Inflammatory macrophage treated with lipopolysaccharide for 4 hours (primary cell): Measurements from ENCODE around the gene ZNF581.

Source experiments
- DNase-seq: peaks from one replicate; pipeline ENCODE4 v3.0.0-alpha.2; 2020

The ZNF581 gene

GRCh38 chr19:55668603-55669348 lies 25.3 kb downstream of the ZNF581 start:
- no peak for DNase-seq

GRCh38 chr19:55669418-55670279 lies 26.2 kb downstream of the ZNF581 start:
- DNase-seq: no peak

DNA sequence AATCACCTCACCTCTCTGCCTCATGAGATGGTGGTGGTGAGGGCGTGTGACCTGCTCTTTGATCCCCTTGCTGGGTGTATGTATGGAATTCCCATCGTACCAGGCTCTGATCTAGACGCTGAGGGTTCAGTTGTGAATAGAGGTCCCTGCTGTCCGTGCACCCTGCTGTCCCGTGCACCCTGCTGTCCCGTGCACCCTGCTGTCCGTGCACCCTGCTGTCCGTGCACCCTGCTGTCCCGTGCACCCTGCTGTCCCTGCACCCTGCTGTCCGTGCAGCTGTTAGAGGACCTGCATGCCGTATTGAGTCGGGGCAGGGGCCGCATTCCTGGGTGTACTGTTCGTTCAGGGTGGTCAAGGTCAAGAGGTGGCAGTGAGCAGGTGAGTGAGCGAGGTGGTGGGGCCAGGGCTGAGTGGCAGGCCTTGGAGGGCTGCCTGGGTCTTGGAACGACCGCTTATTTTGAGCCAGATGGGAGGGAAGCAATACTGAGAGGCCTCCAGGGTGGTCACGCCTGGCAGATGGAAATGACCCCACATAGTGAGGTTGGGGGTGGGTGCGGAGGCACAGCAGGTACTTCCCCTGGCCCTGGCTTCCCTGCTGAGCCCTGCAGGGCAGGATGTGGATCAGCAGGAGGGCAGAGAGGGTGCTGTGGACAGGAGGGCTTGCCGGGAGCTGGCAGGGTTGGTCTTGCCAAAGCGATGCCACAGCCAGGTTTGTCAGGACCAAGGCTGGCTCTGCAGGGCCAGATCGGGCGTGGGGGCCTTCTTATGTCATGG lies 27.0 kb downstream of the ZNF581 start:
- DNase-seq: no peak

DNA sequence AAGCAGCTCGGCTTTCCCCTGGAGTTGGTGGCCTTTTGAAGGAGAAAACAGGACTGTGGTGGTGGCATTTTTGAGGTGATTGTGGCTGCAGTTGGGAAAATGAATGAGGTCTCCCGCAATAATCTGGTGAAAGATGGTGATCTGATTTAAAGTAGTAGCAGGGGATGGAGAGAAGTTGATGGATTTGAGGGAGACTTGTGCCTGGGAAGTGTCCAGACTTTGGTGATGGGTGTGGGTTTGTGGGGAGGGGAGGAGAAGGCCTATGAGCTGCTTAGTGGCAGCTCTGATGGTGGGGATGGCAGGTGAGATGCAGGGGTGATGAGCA lies 27.6 kb downstream of the ZNF581 start:
- no peak for DNase-seq

- no peak for DNase-seq
Observed at GRCh38 chr19:55672418-55672817, 29.0 kb downstream of the ZNF581 start.

DNA sequence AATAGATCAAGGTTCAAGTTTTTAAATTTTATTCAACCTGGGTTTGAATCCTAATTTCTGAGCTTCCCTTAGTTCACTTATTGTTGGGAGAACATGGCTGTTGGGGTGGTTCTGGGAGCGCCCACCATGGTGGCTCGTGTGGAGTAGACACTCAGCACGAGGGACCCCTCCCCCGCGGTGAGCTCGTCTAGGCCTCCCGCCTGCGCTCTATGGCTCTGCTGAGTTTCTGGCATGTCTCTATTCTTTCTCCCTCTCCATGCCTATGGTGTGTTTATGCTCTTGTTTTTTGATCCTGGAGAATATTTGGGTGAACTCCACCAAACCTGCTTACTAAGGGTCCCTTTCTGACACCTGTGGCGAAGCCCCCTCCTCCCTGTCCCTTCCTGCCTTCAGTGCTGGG lies 30.0 kb downstream of the ZNF581 start:
- DNase-seq: no peak

DNA sequence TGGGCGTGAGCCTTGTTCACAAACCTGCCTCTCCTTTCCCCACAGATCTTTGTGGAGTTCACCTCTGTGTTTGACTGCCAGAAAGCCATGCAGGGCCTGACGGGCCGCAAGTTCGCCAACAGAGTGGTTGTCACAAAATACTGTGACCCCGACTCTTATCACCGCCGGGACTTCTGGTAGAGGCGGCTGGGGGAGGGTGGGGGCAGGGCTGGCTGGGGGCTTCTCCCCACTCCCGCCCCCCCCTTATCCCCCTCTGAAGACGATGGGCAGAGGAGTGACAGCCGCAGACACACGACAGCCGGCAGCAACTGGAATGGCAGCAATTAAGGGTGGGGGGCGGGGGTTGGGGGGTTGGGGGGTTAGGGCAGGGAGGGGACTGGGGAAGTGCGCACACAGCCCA lies 30.4 kb downstream of the ZNF581 start:
- no peak for DNase-seq

GRCh38 chr19:55674459-55674840 lies 31.0 kb downstream of the ZNF581 start:
- no peak for DNase-seq

DNA sequence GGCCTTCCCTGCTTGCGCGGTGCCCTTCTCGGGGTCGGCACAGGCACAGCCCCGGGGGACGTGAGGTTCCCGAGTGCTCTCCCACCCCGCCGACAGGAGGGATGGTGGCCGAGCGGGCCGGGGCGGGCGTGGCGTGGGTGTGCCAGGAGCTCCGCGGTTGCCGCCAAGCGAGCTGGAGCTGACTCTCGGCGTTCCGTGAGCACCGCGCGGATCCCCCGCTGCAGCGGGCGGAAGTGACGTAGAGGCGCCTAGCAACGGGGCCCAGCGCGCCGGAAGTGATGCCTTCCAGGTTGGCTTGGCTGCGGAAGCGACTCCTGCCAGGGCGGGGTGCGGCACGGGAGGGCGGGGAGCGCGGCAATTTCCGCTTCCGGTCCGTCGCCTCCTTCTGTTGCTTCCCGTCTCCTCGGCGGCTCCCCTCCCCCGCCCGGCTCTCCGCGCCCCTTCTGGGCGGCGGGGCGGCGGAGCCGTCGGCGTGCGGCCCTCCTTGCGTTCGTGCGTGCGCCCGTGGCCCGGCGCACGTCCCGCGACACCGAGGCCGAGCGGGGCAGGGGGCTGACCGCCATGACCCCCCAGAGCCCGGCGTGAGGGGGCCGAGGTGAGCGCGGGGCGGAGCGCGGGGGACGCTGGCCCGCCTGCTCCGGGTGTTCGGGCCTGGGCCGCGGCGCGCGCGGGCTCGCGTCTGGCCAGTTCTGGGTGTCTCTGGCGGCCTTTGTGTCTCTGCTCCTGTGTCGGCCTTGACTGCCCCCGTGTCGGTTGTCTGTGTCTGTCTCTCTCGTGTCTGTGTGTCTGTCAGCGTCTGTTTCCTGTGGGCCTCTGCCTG lies 31.6 kb downstream of the ZNF581 start, which contains the start of gene EPN1:
Gene EPN1, plus strand, starts transcription at position 386 of the 820 bp plus-strand sequence. CDS start 3,402 bp downstream, outside the sequence.
- DNase-seq: peak; percentile 96

DNA sequence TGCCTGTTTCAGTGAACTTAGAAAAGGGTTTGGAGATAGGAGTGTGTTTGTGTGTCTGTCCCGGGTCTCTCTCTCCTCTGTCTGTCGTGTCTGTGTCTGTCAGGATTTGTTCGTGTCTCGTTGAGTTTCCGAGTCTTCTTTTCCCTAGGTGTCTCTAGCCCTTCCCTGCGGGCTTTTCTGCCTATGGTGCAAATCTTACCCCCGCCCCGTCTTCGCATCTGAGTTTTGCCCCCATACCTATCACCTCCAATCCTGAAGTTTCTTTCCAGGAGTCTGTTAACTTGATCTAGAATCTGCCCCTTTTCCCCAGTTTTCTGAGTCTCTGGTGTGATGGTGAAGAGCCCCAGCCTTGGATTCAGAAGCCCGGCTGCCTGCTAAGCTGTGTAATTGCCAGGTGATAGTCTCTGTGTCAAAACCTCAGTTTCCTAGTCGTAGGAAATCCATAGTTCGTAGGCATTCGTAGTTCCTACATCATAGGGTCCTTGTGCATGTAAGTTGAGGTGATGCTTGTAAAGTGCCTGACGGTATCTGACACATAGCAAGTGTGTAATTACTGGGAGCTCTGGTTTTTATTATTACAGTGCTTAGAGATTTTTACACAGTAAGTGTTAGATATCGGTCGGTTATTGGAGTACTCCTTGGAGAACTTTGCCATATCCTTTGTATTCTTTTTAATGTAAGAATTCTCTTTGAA lies 32.4 kb downstream of the ZNF581 start:
- no peak for DNase-seq

DNA sequence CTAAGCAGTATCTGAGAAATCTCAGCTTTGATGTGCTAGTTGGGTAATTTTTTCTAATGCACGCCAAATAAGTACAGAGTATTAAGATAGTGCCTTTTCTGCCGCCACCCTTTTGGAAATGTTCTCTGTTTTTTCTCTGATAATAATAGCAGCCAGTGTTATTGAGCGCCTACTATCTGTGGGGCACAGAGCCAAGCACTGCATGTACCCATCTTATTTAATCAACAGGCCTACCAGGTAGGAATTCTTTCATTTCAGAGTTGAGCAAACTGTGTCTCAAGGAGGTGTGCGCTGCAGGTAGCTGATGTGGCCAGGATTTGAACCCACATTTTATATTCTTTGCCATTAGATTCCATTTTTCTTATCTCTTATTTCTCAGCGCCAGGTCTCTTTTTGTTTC lies 32.9 kb downstream of the ZNF581 start:
- DNase-seq: no peak

GRCh38 chr19:55676889-55677505 lies 33.5 kb downstream of the ZNF581 start:
- DNase-seq: no peak

DNA sequence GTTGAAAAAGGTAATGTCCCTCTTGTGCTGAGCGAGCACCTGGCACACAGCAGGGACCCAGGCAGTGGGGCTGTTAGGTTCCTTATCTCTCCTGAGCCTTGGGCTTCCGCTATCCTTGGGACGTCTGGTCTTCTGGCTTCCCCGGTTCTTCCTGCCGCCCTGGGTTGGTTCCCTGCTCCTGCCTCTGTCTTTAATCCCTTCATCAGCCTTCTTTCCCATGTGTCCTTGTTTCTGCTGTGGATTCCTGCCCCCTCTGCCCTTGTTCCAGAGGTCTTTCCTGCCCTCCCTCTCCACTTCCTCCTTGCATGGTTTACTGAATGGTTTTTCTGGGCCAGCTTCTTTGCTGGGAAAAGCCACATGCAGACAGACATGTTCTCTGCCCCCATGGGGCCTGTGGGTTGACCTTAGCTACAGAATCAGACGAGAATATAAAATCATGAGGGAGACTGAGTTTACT lies 34.2 kb downstream of the ZNF581 start:
- no peak for DNase-seq

DNA sequence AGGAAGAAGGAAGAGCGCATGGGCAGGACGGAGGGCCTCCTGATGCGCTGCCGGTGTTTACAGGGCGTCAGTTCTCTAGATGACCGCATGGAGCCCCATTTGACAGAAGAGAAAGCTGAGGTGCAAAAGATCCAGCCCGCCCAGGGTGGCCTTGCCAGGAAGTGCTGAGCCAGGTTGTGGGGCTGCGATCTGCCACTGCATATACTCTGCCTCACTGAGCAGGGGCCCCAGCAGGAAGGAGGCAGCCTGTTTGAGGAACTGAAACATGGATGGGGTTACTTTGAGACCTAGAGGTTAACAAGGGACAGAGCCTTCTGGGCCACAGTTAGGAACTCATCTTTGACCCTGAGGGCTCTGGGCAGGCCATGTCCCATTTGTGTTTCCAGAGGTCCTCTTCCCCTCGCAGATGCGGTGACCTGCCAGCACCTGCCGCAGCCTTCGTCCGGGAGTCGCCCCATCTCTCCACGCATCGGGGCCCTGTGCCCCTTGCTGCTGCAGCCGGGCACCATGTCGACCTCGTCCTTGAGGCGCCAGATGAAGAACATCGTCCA lies 34.7 kb downstream of the ZNF581 start:
- peak; percentile 79 for DNase-seq

DNA sequence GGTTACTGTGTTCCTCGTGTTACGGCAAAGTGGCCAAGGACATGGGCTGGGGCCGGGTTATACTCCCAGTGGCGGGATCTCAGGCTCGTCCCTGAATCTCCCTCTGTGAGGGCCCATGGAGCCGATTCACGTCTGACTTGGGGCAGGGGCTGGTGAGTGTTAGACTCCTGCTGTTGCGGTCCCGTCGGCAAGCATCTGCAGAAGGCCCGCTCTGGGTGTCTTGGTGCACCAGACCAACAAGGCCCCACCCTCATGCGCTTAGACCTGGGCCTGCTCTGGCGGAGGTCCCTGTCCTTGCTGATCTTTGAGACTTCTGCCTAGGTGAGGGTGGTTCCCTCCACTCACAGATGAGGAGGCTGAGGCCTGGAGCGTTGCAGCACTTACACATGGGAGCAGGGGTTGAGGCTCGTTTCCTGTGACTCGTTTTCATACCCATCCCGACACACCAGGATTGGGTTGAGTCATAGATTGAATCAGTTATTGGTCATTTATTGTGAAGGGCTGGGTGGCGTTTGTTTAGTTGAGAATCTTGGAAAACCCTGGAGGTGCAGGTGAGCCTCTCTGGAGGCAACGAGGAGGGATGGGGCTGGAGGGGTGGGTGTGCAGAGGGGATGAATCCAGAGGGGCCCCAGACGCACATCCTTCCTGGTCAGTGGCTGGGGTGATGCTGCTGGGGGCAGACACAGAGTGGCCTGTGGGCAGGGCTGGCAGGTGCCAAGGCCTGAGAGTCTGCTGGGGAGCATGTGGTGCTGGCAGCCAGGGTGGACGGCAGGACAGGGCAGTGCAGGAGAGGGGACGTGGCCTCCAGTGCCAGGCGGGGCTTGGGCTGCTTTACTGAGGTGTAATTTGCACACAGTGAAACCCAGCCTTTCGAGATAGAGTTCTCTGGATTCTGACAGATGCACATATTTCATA lies 36.2 kb downstream of the ZNF581 start:
- no peak for DNase-seq

GRCh38 chr19:55680339-55681130 lies 37.1 kb downstream of the ZNF581 start:
- DNase-seq: no peak

DNA sequence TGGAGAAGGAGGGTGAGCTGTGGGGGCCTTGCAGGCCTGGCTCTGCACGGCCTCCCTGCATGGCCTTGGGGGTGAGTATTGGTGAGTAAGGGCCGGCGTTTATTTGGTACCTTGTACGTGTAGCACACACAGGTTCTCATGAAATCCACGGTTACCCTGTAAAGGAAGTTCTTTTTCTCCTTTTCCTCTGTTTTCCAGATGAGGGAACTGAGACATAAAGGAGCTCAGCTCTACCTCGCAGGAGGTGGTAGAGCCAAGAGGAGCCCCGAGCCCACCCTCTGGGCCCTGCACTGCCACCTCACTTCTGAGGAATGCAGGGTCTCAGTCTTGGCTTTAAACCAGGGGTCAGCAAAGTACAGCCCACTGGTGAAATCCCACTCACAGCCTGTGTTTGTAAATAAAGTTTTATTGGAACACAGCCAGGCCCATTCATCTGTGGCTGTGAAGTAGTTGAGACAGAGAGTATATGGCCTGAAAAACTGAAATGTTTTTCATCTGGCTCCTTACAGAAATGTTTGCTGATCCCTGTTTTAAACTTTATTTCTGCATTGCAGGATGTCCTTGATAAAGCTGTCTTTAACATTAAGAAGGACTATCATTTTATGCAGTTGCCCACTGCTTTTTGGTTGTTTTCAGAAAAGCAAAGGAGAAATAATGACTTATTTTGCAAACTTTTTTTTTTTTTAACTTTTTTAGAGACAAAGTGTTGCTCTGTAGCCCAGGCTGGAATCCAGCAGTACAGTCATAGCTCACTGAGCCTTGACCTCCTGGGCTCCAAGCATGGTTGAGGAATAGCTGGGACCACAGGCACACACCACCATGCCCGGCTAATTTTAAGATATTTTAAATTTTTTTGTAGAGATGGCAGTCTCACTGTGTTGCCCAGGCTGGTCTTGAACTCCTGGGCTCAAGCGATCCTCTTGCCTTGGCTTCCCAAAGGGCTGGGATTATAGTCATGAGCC lies 38.0 kb downstream of the ZNF581 start:
- DNase-seq: no peak
